ENCODE measurements around the gene SLC66A1. TPM values are rescaled to one million over a fixed set of nuclear protein-coding genes. Genes with fewer than 3 reads are reported as not detected.

Gene SLC66A1
- total and polyA plus RNA-seq, 9 donors: 2.4 to 15.2 (median 10.4) TPM

DNA sequence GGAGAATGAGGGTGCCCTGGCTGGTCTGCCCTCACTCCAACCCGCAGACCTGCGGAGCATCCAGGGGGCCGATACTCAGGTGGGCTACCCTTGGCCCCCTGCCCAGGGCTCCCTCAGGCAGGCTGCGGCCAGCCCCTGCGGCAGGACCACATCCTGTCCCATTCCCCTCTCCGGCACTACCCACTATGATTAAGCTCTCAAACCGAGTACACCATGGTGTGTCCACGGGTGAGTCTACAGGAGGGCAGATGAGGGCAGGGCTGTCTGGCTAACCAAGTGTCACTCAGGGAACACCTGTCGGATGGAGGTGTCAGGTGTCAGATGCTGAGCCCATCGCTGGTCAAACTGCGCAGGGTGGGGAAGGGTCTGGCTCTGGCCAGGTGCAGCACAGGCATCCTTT lies 47.2 kb downstream of the SLC66A1 start:
- Histone ChIP-seq H3K4me1 (ENCODE audit: insufficient read depth) (peaks cover 22% of the 10 kb centered on the region), H3K27ac (no peak overlapping the region), H3K36me3 (no peaks in the 10 kb centered on the region), H3K9me3 (no peaks in the 10 kb centered on the region), H3K27me3 (no peaks in the 10 kb centered on the region), H3K4me3 (no peak overlapping the region)
- intact Hi-C loops (cut with DNase I): no loop called here
- TF ChIP-seq POLR2A (IDR thresholded peaks at IDR 0.05) (no peak), EP300 (IDR thresholded peaks at IDR 0.05) (no peak)
- TF ChIP-seq, protein P1, sequence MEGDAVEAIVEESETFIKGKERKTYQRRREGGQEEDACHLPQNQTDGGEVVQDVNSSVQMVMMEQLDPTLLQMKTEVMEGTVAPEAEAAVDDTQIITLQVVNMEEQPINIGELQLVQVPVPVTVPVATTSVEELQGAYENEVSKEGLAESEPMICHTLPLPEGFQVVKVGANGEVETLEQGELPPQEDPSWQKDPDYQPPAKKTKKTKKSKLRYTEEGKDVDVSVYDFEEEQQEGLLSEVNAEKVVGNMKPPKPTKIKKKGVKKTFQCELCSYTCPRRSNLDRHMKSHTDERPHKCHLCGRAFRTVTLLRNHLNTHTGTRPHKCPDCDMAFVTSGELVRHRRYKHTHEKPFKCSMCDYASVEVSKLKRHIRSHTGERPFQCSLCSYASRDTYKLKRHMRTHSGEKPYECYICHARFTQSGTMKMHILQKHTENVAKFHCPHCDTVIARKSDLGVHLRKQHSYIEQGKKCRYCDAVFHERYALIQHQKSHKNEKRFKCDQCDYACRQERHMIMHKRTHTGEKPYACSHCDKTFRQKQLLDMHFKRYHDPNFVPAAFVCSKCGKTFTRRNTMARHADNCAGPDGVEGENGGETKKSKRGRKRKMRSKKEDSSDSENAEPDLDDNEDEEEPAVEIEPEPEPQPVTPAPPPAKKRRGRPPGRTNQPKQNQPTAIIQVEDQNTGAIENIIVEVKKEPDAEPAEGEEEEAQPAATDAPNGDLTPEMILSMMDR (IDR thresholded peaks at IDR 0.05): no peak
- DNase-seq: no peak
- 82 to 88% (median 87%) methylated on average over 11 of the region's 11 CpGs for WGBS, 3 donors

DNA sequence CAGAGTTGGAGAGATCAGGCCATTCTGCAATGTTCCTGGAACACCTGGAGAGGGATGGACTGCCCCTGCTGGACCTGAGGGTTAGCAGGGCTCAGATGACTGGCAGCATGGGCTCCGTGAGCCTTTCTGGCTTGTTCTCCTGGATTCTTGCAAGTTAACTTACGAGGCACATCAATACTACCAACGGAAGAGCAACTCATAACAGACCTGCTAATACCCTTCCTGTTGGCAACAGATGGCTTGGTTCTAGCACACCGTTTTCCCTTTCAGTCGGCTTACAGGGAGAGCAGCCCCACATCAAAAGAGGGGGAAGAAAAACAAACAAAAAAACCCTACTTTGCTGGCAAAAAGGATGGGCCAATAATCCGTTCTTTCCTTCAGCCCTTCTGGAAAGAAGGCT lies 47.9 kb downstream of the SLC66A1 start:
- DNase-seq: no peak
- Histone ChIP-seq H3K4me1 (ENCODE audit: insufficient read depth) (peaks cover 19% of the 10 kb centered on the region), H3K4me3 (no peak overlapping the region), H3K27me3 (no peaks in the 10 kb centered on the region), H3K9me3 (no peaks in the 10 kb centered on the region), H3K27ac (no peak overlapping the region), H3K36me3 (no peaks in the 10 kb centered on the region)
- intact Hi-C loops (cut with DNase I): no loop called here
- TF ChIP-seq POLR2A (IDR thresholded peaks at IDR 0.05) (no peak), EP300 (IDR thresholded peaks at IDR 0.05) (no peak)
- TF ChIP-seq, protein P1 (IDR thresholded peaks at IDR 0.05): no peak
- 27 to 36% (median 32%) methylated on average over 6 of the region's 6 CpGs for WGBS, 3 donors

DNA sequence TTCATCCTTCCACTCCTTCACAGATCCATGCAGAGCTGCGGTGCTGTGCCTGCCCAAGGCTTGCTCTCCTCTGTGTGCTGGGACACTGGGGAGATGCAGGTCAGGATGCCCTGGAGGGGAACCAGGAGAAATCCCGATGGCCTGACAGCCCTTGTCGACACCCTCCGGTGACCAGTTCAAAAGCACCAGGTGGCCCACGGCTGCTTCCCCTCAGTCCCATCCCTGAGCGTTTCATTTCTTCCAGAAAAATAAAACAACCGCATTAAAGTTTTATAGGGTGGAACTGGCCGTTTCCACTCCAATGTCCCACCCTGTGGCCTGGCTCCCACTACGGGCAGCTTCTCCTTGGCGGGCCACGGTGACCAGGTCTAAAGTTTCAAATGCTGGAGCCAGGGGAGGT lies 48.3 kb downstream of the SLC66A1 start:
- no peak overlapping the region for H3K4me3 ChIP-seq
- no peaks in the 10 kb centered on the region for H3K36me3 ChIP-seq
- DNase-seq: no peak
- intact Hi-C loops (cut with DNase I): no loop called here
- no peaks in the 10 kb centered on the region for H3K9me3 ChIP-seq
- H3K27me3 ChIP-seq: no peaks in the 10 kb centered on the region
- H3K27ac ChIP-seq: no peak overlapping the region
- 8 to 27% (median 18%) methylated on average over 11 of the region's 11 CpGs for WGBS, 3 donors
- H3K4me1 ChIP-seq (ENCODE audit: insufficient read depth): peaks cover 19% of the 10 kb centered on the region
- TF ChIP-seq, protein P1 (IDR thresholded peaks at IDR 0.05): no peak
- TF ChIP-seq EP300 (IDR thresholded peaks at IDR 0.05): no peak
- TF ChIP-seq POLR2A (IDR thresholded peaks at IDR 0.05): no peak

DNA sequence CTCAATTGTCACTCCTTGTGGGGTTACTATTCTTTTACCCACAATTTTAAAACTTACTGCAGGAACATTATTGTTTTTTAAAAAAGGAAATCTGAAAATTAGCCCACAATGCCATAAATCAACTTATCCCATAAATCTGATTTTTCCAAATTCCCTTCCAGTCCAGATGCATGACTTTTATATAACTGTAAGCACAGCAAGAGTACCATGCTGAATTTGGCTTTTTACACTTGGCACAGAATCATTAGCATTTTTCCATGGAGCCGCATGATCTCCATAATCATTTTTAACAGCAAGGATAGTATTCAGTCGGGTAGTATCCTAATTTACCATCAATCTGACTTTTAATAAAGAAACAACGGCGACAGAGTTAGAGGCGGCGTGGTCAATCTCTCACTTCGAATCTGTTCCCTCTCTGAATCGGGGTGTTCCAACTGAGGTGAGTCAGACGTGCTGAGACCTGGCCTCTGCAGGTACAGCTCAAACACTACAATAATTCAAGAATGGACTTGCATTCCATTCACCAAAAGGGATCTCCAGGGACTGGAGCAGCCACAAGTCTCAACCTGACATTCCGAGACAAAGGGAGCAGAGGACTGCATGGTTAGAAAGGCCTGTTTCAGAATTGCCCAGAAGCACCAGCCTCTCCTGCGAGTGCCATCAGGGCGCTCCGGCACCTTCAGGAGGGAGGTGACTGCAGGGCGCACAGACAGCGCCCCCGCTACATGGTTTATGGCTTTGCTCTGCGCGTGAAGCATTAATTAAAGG lies 48.9 kb downstream of the SLC66A1 start:
- Histone ChIP-seq H3K4me1 (ENCODE audit: insufficient read depth) (peaks cover 21% of the 10 kb centered on the region), H3K36me3 (no peaks in the 10 kb centered on the region), H3K27me3 (no peaks in the 10 kb centered on the region), H3K4me3 (no peak overlapping the region), H3K27ac (no peak overlapping the region), H3K9me3 (no peaks in the 10 kb centered on the region)
- TF ChIP-seq, protein P1 (IDR thresholded peaks at IDR 0.05): no peak
- TF ChIP-seq EP300 (IDR thresholded peaks at IDR 0.05) (no peak), POLR2A (IDR thresholded peaks at IDR 0.05) (no peak)
- no peak for DNase-seq
- 75 to 81% (median 81%) methylated on average over 18 of the region's 18 CpGs for WGBS, 3 donors
- intact Hi-C loops (cut with DNase I): no loop called here
